Measurements from ENCODE around the gene IFT52.
"Not testable (repeated sequence)": the region's sequence is repeated elsewhere in the genome, so short reads cannot be mapped to it uniquely, and the experiment has no call there.

IFT52 gene

DNA sequence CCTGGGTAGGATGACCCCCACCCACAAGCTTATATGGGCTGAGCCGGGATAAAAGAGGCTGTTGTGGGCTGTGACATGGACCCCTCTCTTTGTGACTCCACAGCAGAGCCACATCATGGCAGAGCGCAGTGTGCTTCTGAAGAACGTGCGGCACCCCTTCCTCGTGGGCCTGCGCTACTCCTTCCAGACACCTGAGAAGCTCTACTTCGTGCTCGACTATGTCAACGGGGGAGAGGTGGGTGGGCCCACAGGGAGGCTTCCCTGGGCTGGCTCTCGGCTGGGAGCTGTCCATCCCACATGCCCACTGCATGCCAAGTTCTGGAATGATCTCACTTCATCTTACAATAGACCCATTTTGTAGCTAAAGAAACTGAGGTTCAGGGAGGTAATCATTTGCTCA lies 21.5 kb upstream of the IFT52 start:
- DNase-seq, result no peak

GRCh38 chr20:43570496-43570895 lies 20.2 kb upstream of the IFT52 start:
- DNase-seq, result no peak

DNA sequence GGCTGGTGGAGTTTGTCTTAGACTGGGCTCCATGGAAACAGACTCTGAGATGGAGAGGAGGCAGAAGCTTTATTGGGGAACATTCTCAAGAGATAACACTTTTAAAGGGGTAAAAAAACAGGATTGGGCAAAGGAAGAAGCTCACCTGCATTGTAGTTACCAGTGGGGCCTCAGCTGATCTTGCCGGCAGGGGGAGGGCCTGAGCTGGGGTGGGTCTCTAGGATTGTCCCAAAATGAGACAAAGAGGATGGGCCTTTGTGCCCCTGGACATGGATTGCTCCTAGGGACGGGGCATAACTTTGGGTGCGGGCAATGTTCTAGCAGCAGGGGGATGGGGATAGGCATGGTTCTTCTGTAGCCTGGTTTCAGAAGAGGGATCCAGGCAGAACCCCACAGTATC lies 19.4 kb upstream of the IFT52 start:
- no peak for DNase-seq

- no peak for DNase-seq
Measured at GRCh38 chr20:43571771-43572170, 19.0 kb upstream of the IFT52 start.

GRCh38 chr20:43572891-43573290 lies 17.8 kb upstream of the IFT52 start:
- no peak for DNase-seq

GRCh38 chr20:43576108-43576507 lies 14.6 kb upstream of the IFT52 start:
- no peak for DNase-seq

- no peak for DNase-seq
Measured at GRCh38 chr20:43579861-43580793, 10.6 kb upstream of the IFT52 start.

DNA sequence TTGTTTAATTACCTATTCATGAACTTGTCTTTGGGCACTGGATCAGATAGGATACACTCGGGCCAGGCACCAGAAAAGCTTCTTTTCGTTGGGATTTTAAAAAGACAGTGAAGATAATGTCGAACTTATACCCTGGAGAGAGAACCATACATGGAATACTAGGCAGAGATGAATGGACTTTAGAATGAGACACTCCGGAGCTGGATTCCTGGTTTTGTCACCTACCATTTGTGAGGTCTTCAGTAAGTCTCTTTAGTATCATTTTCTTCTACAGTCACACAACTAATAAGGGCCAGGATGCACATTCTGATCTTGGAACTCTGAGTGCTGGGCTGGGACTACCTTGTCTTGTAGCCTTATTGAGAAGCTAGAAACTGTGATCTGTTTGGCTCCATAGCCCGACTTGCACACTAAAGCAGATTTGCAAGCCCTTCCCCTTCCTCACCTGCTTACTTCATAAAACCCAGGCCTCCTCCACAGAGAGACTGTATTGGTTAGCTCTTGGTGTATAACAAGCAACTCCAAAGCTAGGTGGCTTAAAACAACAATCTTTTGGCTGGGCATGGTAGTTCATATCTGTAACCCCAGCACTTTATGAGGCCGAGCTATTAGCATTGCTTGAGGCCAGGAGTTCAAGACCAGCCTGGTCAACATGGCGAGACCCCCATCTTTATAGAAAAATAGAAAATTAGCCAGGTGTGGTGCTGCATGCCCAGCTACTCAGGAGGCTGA lies 7.4 kb upstream of the IFT52 start:
- DNase-seq, result no peak

DNA sequence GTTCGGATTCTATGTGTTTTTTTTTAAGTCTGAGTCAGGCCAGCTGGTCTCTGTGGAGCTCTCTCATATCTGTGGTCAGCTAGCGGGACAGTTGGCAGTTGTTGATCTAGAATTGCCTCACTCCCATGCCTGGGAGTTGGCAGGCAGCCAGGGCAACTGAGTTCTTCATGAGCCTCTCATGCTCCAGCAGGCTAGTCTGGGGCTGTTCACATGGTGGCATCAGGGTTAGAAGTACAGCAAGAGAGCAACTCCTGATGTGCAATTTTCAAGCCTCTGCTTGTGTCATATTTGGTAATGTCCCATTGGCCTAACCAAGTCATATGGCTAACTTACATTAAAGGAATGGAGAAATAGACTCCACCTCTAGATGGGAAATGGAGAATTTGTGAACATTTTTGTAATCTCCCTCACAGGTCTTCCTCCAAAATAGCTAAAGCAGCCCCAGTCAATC lies 6.7 kb upstream of the IFT52 start:
- peak; percentile 69 for DNase-seq

DNA sequence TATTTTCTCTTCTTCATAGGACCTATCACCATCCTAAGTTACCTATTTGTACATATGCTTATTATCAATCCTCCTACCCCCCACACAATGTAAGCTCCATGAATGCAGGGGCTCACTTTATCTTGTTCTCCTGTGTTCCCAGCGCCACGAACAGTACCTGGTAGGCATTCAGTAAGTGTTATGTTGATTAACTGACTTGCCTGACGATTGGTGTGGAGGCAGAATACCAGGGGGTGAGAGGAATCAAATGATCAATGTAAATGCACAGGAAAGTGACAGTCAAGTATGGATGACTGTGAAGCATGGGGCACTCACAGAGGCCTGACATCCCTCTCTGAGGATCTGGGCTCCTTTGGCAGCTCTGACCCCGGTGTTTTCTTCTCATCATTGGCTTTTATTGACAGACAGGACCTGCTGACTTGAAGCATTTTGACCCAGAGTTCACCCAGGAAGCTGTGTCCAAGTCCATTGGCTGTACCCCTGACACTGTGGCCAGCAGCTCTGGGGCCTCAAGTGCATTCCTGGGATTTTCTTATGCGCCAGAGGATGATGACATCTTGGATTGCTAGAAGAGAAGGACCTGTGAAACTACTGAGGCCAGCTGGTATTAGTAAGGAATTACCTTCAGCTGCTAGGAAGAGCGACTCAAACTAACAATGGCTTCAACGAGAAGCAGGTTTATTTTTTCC lies 6.1 kb upstream of the IFT52 start:
- no peak for DNase-seq

GRCh38 chr20:43586641-43587040 lies 4.1 kb upstream of the IFT52 start:
- DNase-seq, result no peak

DNA sequence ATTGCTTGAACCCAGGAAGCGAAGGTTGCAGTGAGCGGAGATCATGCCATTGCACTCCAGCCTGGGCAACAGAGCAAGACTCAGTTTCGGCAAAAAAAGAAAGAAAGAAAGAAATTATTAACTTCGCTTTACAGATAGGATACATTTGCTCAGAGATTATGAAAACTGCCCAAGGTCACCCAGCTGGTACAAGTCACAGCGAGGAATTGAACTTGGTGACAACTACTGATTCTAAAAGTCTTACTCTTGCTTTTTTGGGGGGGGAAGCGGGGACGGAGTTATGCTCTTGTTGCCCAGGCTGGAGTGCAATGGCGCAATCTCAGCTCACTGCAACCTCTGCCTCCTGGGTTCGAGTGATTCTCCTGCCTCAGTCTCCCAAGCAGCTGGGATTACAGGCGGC lies 2.2 kb upstream of the IFT52 start:
- not testable (repeated sequence) for DNase-seq

- no peak for DNase-seq
Measured at GRCh38 chr20:43590036-43590391, 723 bp upstream of the IFT52 start.

DNA sequence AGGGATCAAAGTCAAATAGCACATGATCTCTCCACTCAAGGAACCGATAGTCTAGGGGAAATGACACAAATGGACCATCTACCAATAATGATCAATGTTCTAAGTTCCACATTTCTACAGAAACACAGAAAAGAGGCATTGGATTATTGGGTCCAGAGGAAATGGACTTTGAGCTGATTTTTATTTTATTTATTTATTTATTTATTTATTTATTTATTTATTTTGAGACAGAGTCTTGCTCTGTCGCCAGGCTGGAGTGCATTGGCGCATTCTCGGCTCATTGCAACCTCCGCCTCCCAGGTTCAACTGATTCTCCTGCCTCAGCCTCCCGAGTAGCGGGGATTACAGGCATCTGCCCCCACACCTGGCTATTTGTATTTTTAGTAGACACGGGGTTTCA lies 11.2 kb downstream of the IFT52 start:
- not testable (repeated sequence) for DNase-seq

DNA sequence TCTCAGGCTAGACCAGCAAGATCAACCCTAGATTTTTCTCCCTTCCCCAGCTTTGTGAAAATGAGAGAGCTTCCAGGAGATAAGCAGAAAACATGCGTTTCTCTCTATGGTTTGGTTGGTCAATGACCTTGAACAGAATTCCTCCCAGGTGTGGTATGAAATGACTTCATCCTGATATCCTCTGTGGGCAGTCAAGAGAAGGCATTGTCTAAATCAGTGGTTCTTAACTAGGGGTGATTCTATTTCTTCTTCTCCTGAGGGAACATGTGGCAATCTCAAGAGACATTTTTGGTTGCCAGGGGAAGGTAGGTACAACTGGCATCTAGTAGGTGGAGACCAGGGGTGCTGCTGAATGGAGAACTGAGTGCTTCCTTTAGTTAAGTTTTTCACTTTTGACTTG lies 12.4 kb downstream of the IFT52 start:
- DNase-seq, result no peak

GRCh38 chr20:43605715-43606114 lies 15.0 kb downstream of the IFT52 start:
- no peak for DNase-seq

GRCh38 chr20:43607278-43607677 lies 16.5 kb downstream of the IFT52 start:
- not testable (repeated sequence) for DNase-seq

DNA sequence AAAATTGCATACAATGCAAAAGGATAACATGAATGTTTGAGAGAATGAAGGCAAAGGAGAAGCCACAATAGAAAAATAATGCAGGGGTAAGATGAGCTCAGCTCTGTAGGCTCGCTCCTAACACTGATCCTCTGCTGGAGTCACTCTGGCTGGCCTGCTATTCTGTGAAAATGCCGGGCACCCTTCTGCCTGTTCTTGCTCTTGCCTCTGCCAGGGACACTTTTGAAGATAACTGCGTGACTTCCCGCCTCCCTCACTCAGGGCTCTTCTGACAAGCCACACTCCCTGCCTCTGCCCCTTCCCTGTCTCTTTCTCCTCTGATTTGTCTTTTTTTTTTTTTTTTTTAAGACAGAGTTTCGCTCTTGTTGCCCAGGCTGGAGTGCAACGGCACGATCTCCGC lies 40.9 kb downstream of the IFT52 start:
- DNase-seq, result no peak

GRCh38 chr20:43636429-43636828 lies 45.7 kb downstream of the IFT52 start:
- no peak for DNase-seq

DNA sequence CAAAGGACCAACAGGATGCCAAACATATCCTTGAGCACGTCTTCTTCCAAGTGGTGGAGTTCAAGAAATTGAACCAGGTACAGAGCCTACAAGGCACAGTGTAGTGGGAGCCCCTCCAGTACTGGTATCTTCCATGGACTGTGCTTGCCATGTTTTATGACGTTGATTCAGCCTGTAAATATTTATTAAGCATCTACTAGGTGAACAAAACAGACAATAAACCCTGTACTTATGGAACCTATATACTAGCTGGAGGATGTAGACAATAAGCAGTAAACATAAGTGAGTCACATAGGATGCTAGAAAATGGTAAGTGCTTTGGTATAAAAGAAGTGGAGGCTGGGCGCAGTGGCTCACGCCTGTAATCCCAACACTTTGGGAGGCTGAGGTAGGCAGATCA lies 51.8 kb downstream of the IFT52 start:
- no peak for DNase-seq

- no peak for DNase-seq
Measured at GRCh38 chr20:43650997-43651525, 60.3 kb downstream of the IFT52 start.

- DNase-seq, result not testable (repeated sequence)
Measured at GRCh38 chr20:43651650-43652184, 61.0 kb downstream of the IFT52 start.

DNA sequence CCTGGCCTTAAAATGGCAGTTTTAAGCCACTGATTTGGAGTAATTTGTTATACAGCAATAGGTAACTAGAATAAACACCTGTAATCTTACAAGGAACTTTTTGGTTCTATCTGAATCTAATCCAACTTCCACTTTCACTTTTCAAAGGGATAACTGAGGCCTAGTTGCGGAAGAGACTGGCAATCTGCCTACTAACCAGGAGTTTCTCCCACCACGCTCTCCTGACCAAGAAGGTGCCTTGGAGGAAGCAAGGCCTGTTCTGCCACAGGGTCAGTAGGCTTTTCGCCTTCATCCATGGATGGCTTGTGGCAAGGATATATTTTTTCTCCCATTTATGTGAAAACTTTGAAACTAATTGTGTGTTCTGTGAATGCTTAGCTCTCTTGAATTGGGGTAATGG lies 63.2 kb downstream of the IFT52 start:
- DNase-seq, result no peak

Measured in GOT3 (cell line).